Uterus (tissue), 4 donors: Measurements from ENCODE around the gene GRIK3. TPM values are rescaled to one million over a fixed set of nuclear protein-coding genes. Genes with fewer than 3 reads are reported as not detected.

Experiments
- DNase-seq, 2 donors: peaks; one replicate each; pipeline ENCODE4 v3.0.0-alpha.2; 2019 to 2020
- H3K27ac ChIP-seq, 2 donors: fragments of 200-600 bp; sonication (generic); 1 replicate in 1 of 2; 2 replicates in 1 of 2; pipeline ENCODE4 v1.5.1; 2016 to 2018
- H3K27me3 ChIP-seq, 2 donors: fragments of 200-600 bp; sonication (generic); one replicate each; pipeline ENCODE4 v1.5.1; 2018 to 2019; ENCODE audit warnings: control low read depth in 1 of 2
- H3K36me3 ChIP-seq, 2 donors: fragments of 200-600 bp; sonication (generic); one replicate each; pipeline ENCODE4 v1.5.1; 2019; ENCODE audit warnings: control low read depth in 1 of 2
- H3K4me1 ChIP-seq, 2 donors: fragments of 200-600 bp; sonication (generic); one replicate each; pipeline ENCODE4 v1.5.1; 2018 to 2019; ENCODE audit warnings: control low read depth in 1 of 2
- H3K4me3 ChIP-seq, 2 donors: fragments of 200-600 bp; sonication (generic); 1 replicate in 1 of 2; 2 replicates in 1 of 2; pipeline ENCODE4 v1.5.1; 2018 to 2019; ENCODE audit warnings: mild to moderate bottlenecking in 1 of 2
- H3K9me3 ChIP-seq, 2 donors: fragments of 200-600 bp; sonication (generic); one replicate each; pipeline ENCODE4 v1.5.1; 2019; ENCODE audit warnings: control low read depth in 1 of 2
- POLR2A ChIP-seq, 2 donors: fragments of 450-650 bp; IDR thresholded peaks; one replicate each; pipeline ENCODE4 v1.6.1; 2016; ENCODE audit warnings: antibody characterized with exemption in 2 of 2, mild to moderate bottlenecking in 1 of 2, moderate library complexity in 1 of 2
- intact Hi-C: fragments of 100-400 bp; cut with DNase I; formaldehyde crosslinking; loops from one replicate; pipeline ENCODE4 v1.15.1; 2023; ENCODE audit warnings: low total_unique reads
- total RNA-seq, 4 donors: library from RNA; depleted of rRNA in 3 of 4; stranded (reverse); fragments of >200 nt in 3 of 4; gene quantifications; one replicate each; pipeline versions ENCODE4 v1.1.0 to v1.2.4, GENCODE V29; 2014 to 2023
- TF ChIP-seq, protein P1 (sequence below), 4 experiments: fragments of 200-600 bp in 2 of 4; fragments of 450-650 bp in 2 of 4; sonication (generic) in 2 of 4; IDR thresholded peaks; one replicate each; pipeline ENCODE4 v1.5.1; 2016 to 2019; ENCODE audit warnings: antibody characterized with exemption in 4 of 4, mild to moderate bottlenecking in 2 of 4, moderate library complexity in 1 of 4
- donor health status: DM: yes; HTN: yes; CAD: no.

The GRIK3 gene
- total RNA-seq, 4 donors from 2014 or later, result 0.52 to 1.6 TPM; not detected in 2

DNA sequence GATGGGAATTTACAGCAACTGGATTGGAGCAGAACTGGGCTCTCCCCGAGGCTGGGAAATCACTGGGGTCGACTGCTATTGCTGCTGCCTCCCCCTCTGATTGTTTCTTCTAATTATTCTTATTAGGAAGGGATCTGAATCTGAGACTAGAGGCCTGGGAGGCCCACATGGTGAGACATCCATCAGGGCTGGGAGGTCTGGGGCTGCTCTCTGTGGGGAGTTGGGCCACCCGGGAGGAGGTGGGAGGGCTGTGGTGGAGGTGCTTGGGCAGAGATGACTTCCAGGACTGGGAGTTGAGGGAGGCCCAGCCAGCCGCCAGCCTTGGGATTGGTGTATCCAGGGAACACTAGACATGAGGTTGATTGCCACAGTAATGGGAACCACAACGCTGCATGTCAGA lies 247.9 kb downstream of the GRIK3 start:
- Histone ChIP-seq H3K4me3 (no peak overlapping the region), H3K27me3 (no peaks in the 10 kb centered on the region), H3K36me3 (no peaks in the 10 kb centered on the region), H3K9me3 (no peaks in the 10 kb centered on the region), H3K4me1 (no peaks in the 10 kb centered on the region), H3K27ac (no peak overlapping the region)
- intact Hi-C loops, result no loop called here
- DNase-seq, result no peak
- TF ChIP-seq, protein P1, sequence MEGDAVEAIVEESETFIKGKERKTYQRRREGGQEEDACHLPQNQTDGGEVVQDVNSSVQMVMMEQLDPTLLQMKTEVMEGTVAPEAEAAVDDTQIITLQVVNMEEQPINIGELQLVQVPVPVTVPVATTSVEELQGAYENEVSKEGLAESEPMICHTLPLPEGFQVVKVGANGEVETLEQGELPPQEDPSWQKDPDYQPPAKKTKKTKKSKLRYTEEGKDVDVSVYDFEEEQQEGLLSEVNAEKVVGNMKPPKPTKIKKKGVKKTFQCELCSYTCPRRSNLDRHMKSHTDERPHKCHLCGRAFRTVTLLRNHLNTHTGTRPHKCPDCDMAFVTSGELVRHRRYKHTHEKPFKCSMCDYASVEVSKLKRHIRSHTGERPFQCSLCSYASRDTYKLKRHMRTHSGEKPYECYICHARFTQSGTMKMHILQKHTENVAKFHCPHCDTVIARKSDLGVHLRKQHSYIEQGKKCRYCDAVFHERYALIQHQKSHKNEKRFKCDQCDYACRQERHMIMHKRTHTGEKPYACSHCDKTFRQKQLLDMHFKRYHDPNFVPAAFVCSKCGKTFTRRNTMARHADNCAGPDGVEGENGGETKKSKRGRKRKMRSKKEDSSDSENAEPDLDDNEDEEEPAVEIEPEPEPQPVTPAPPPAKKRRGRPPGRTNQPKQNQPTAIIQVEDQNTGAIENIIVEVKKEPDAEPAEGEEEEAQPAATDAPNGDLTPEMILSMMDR (IDR thresholded peaks at IDR 0.05), result no peak
- TF ChIP-seq POLR2A (IDR thresholded peaks at IDR 0.05), result no peak

DNA sequence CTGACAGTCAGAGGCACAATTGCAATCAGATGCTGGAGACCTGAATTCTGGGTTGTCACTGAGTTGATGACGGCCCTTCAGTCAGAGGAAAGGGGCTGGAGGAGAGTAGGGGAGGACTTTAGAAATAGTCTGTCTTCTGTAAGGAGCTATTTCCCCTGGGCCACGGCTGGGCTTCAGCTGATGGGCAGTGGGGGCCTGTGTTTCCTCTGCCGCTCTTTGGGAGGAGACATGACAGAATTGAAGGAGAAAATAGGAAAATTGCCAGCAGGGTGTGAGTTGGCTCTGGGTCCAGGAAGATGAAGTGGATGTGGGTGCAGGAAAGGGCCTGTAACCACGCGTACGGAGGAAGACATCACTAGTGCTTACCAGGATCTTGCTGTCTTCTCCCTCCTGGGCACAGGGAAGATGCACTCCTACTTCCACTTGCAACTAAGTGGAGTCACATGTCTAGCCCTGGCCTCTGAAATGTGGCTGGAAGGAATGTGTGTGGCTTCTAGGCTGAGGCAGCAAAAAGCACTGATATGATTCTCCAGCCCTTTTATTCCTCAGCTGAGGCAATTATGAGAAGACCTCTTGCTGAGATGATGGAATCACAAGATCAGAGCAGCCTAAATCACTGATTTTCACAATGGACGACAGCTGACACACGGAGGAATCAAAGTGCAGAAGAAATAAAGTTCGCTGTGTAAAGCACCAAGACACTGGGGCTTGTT lies 250.0 kb downstream of the GRIK3 start:
- H3K36me3 ChIP-seq, result no peaks in the 10 kb centered on the region
- H3K27me3 ChIP-seq, result no peaks in the 10 kb centered on the region
- TF ChIP-seq, protein P1 (IDR thresholded peaks at IDR 0.05), result no peak
- H3K9me3 ChIP-seq, result no peaks in the 10 kb centered on the region
- intact Hi-C loops, result no loop called here
- DNase-seq, result no peak
- H3K27ac ChIP-seq, result no peak overlapping the region
- H3K4me1 ChIP-seq, result no peaks in the 10 kb centered on the region
- H3K4me3 ChIP-seq, result no peak overlapping the region

DNA sequence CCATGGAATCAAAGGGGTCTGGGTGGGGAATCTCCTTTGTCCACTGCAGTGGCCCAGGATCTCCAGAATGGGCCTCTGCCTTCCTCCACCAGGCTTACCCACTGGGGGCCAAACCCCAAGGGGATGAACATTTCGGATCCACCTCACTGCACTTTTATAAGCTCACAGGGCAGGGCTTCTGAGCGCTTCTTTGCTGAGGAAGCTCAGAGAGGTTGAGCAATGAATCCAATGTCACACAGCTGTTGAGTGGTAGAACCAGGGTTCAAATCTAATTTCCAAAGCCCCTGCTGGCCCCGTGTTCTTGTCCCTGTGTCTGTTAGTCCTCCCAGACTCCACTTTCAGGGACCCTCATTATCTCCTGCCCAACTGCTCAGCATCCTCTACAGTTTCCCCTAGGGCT lies 250.8 kb downstream of the GRIK3 start:
- Histone ChIP-seq H3K4me1 (no peaks in the 10 kb centered on the region), H3K9me3 (no peaks in the 10 kb centered on the region), H3K36me3 (no peaks in the 10 kb centered on the region), H3K4me3 (no peak overlapping the region), H3K27me3 (no peaks in the 10 kb centered on the region), H3K27ac (no peak overlapping the region)
- no peak for DNase-seq
- TF ChIP-seq, protein P1 (IDR thresholded peaks at IDR 0.05), result no peak
- no peak for TF ChIP-seq POLR2A (IDR thresholded peaks at IDR 0.05)
- intact Hi-C loops, result no loop called here

DNA sequence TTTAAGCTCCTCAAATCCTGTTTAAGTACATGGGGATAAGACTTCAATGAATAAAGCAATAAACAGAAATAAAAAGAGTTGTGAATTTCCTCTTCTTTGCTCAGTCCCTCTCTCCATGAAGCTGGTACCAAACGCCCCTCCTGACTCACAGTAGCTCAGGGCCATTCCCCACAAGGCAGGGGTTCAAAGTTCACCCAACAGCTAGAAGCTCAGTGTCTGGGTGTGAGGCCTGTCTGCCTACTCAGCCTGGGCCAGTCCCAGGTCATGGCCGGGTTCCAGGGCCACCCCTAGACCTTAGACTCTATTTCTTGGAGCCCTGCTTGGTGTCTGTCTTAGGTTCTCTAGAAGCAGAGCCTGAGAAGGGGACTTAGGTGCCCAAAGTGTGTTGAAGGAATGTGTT lies 251.5 kb downstream of the GRIK3 start:
- H3K4me1 ChIP-seq, result no peaks in the 10 kb centered on the region
- TF ChIP-seq, protein P1 (IDR thresholded peaks at IDR 0.05), result no peak
- TF ChIP-seq POLR2A (IDR thresholded peaks at IDR 0.05), result no peak
- intact Hi-C loops, result no loop called here
- no peaks in the 10 kb centered on the region for H3K27me3 ChIP-seq
- H3K27ac ChIP-seq, result no peak overlapping the region
- no peaks in the 10 kb centered on the region for H3K9me3 ChIP-seq
- no peaks in the 10 kb centered on the region for H3K36me3 ChIP-seq
- H3K4me3 ChIP-seq, result no peak overlapping the region
- no peak for DNase-seq

DNA sequence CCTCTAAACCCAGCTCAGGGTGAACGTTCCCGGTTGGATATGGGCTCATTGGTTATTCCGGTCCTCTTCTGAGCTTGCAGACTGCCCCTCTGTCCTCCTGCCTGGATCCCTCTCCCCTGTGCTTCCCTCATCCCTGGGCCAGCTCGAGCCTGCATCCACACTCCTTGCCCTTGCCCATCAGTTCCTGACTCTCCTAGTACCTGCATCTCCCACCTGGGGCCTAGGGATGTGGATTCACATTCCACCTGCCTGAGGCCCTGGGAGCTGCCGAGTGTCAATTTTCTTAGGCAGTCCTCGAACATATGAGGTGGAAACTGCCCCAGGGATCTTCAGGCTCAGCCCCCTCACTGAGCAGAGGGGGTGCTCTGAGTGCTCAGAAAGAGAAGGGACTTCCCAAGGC lies 252.2 kb downstream of the GRIK3 start:
- intact Hi-C loops, result no loop called here
- no peak for DNase-seq
- Histone ChIP-seq H3K27ac (no peak overlapping the region), H3K4me1 (no peaks in the 10 kb centered on the region), H3K9me3 (no peaks in the 10 kb centered on the region), H3K27me3 (no peaks in the 10 kb centered on the region), H3K4me3 (no peak overlapping the region), H3K36me3 (no peaks in the 10 kb centered on the region)
- TF ChIP-seq, protein P1 (IDR thresholded peaks at IDR 0.05), result no peak
- TF ChIP-seq POLR2A (IDR thresholded peaks at IDR 0.05), result no peak
